Stimulated activated CD4-positive, alpha-beta T cell treated with anti-CD3 and anti-CD28 coated beads, Interleukin-4, amount 100 ng/mL, for 1 hour (primary cell): ENCODE measurements around the gene PRH2.

Experiments
- DNase-seq: peaks from one replicate; pipeline ENCODE4 v3.0.0-alpha.2; 2020

The PRH2 gene

GRCh38 chr12:10928746-10929286 is at the start of gene PRH2:
Gene PRH2, plus strand, starts transcription at chr12:10929236. Its CDS starts 38 bp downstream, at chr12:10929274.
- DNase-seq, result no peak

- DNase-seq, result no peak
These were observed 44.8 kb upstream of the PRH2 start, which contains the start of gene PRH1 for GRCh38 chr12:10884086-10884725. Gene PRH1, minus strand, starts transcription at chr12:10884255. Its CDS starts 38 bp downstream, at chr12:10884217.

GRCh38 chr12:10889226-10889625 is 39.8 kb upstream of the PRH2 start:
- no peak for DNase-seq

GRCh38 chr12:10891937-10892336 is 37.1 kb upstream of the PRH2 start:
- no peak for DNase-seq

- no peak for DNase-seq
These were observed 32.2 kb upstream of the PRH2 start for GRCh38 chr12:10896854-10897253.

GRCh38 chr12:10900530-10900929 is 28.5 kb upstream of the PRH2 start:
- no peak for DNase-seq

GRCh38 chr12:10900972-10901371 is 28.1 kb upstream of the PRH2 start:
- no peak for DNase-seq

GRCh38 chr12:10901427-10901826 is 27.6 kb upstream of the PRH2 start:
- no peak for DNase-seq

GRCh38 chr12:10904686-10905085 is 24.4 kb upstream of the PRH2 start:
- DNase-seq, result no peak

- DNase-seq, result no peak
These were observed 19.6 kb upstream of the PRH2 start, which contains the start of gene TAS2R13 for GRCh38 chr12:10909462-10909861. Gene TAS2R13, minus strand, starts transcription at chr12:10909562. Its CDS starts 264 bp downstream, at chr12:10909298.

- no peak for DNase-seq
These were observed 18.7 kb upstream of the PRH2 start for GRCh38 chr12:10910380-10910779.

GRCh38 chr12:10919809-10920208 is 9.2 kb upstream of the PRH2 start:
- DNase-seq, result no peak

- DNase-seq, result no peak
These were observed 2.8 kb upstream of the PRH2 start for GRCh38 chr12:10926269-10926668.

GRCh38 chr12:10936506-10936905 is 7.5 kb downstream of the PRH2 start:
- no peak for DNase-seq

- no peak for DNase-seq
These were observed 10.1 kb downstream of the PRH2 start, which contains the start of gene TAS2R14 for GRCh38 chr12:10939163-10939562. Gene TAS2R14, minus strand, starts transcription at chr12:10939263. Its CDS starts 56 bp downstream, at chr12:10939207.

GRCh38 chr12:10940389-10940788 is 11.4 kb downstream of the PRH2 start:
- DNase-seq, result no peak

GRCh38 chr12:10941369-10941768 is 12.3 kb downstream of the PRH2 start:
- no peak for DNase-seq

GRCh38 chr12:10941916-10942607 is 13.0 kb downstream of the PRH2 start:
- DNase-seq, result no peak

GRCh38 chr12:10943167-10943566 is 14.1 kb downstream of the PRH2 start:
- no peak for DNase-seq

GRCh38 chr12:10952645-10953044 is 23.6 kb downstream of the PRH2 start:
- DNase-seq, result no peak

- no peak for DNase-seq
These were observed 27.0 kb downstream of the PRH2 start for GRCh38 chr12:10956085-10956484.

GRCh38 chr12:10957741-10958140 is 28.7 kb downstream of the PRH2 start:
- DNase-seq, result no peak

- DNase-seq, result no peak
These were observed 30.8 kb downstream of the PRH2 start for GRCh38 chr12:10959804-10960203.

- DNase-seq, result no peak
These were observed 31.2 kb downstream of the PRH2 start for GRCh38 chr12:10960211-10960610.
